H1 (cell line): Measurements from ENCODE around the gene SLC25A20. TPM values are rescaled to one million over a fixed set of nuclear protein-coding genes. Genes with fewer than 3 reads are reported as not detected.
A peak's percentile ranks its signal among the peaks of the same experiment; 100 is the strongest.

Experiments
- CTCF ChIA-PET: fragments of 300-600 bp; sonication (Branson Sonifier 250); formaldehyde crosslinking; loops from one replicate; lab custom pipeline; 2021; ENCODE audit not compliant: partially characterized antibody; lab: Charles Lee
- POLR2A ChIA-PET: fragments of 300-600 bp; sonication (Branson Sonifier 250); formaldehyde crosslinking; loops from one replicate; lab custom pipeline; 2021; ENCODE audit warnings: inconsistent platforms; ENCODE audit not compliant: partially characterized antibody; lab: Charles Lee
- DNase-seq, 2 experiments: peaks; one replicate each; pipeline versions ENCODE4 v3.0.0 to v3.0.0-alpha.2; 2010 to 2022; ENCODE audit warnings: low spot score in 2 of 2, low read depth in 1 of 2, mixed read lengths in 1 of 2
- FAIRE-seq: peaks from 2 replicates; lab custom pipeline; 2011; peaks lifted over from hg19 to GRCh38; lab: Jason Lieb, UNC
- H2AFZ ChIP-seq: 2 replicates; pipeline ENCODE4 v1.8.1; 2012; ENCODE audit warnings: low read length, inconsistent platforms
- H2AK5ac ChIP-seq: 2 replicates; pipeline ENCODE4 v1.6.1; 2013; ENCODE audit warnings: low read depth, low read length
- H2BK120ac ChIP-seq: replicated peaks from 2 replicates; pipeline ENCODE3; 2013; ENCODE audit warnings: low read depth, low read length, inconsistent platforms
- H2BK12ac ChIP-seq: 2 replicates; pipeline ENCODE4 v1.6.1; 2013; ENCODE audit warnings: low read depth, low read length
- H2BK15ac ChIP-seq: 2 replicates; pipeline ENCODE4 v1.6.1; 2013; ENCODE audit warnings: low read length
- H2BK20ac ChIP-seq: 2 replicates; pipeline ENCODE4 v1.6.1; 2013; ENCODE audit warnings: low read length
- H2BK5ac ChIP-seq: 2 replicates; pipeline ENCODE4 v1.6.1; 2013; ENCODE audit warnings: low read depth, low read length
- H3K14ac ChIP-seq: 2 replicates; pipeline ENCODE4 v1.6.1; 2013; ENCODE audit warnings: inconsistent platforms; ENCODE audit not compliant: insufficient read length
- H3K18ac ChIP-seq: 2 replicates; pipeline ENCODE4 v1.6.1; 2013; ENCODE audit warnings: low read length; ENCODE audit errors: extremely low read depth
- H3K23ac ChIP-seq: 2 replicates; pipeline ENCODE4 v1.6.1; 2013; ENCODE audit warnings: inconsistent platforms; ENCODE audit not compliant: insufficient read length
- H3K23me2 ChIP-seq: 2 replicates; pipeline ENCODE4 v1.6.1; 2013; ENCODE audit warnings: low read depth, low read length
- H3K27ac ChIP-seq: 2 replicates; pipeline ENCODE4 v1.6.1; 2011; ENCODE audit warnings: low read depth, low read length, inconsistent platforms
- H3K27me3 ChIP-seq, 4 experiments: replicated peaks in 1 of 4; 1 replicate in 1 of 4; 2 replicates in 3 of 4; pipeline versions ENCODE4 v1.6.1 to v1.8.1; 2011 to 2013; ENCODE audit warnings: low read length in 3 of 4, mild to moderate bottlenecking in 3 of 4, inconsistent platforms in 2 of 4, mixed read lengths in 2 of 4, moderate library complexity in 1 of 4; ENCODE audit not compliant: control insufficient read depth in 3 of 4, insufficient read depth in 3 of 4; ENCODE audit errors: extremely low read depth in 1 of 4
- H3K36me3 ChIP-seq, 4 experiments: 2 replicates each; pipeline versions ENCODE4 v1.6.1 to v1.8.1; 2011 to 2013; ENCODE audit warnings: mild to moderate bottlenecking in 4 of 4, low read length in 3 of 4, moderate library complexity in 2 of 4, control low read depth in 1 of 4, inconsistent platforms in 1 of 4; ENCODE audit not compliant: insufficient read depth in 4 of 4, control insufficient read depth in 2 of 4
- H3K4ac ChIP-seq: replicated peaks from 2 replicates; pipeline ENCODE3; 2013; ENCODE audit warnings: low read length, low read depth, mixed read lengths, inconsistent platforms; ENCODE audit not compliant: insufficient read length
- H3K4me1 ChIP-seq, 4 experiments: replicated peaks in 1 of 4; 1 replicate in 1 of 4; 2 replicates in 3 of 4; pipeline versions ENCODE4 v1.6.1 to v1.8.1; 2011 to 2013; ENCODE audit warnings: low read length in 3 of 4, inconsistent platforms in 2 of 4, mixed read lengths in 1 of 4; ENCODE audit not compliant: insufficient read depth in 4 of 4, control insufficient read depth in 3 of 4
- H3K4me2 ChIP-seq, 2 experiments: 2 replicates each; pipeline versions ENCODE4 v1.6.1 to v1.8.1; 2011 to 2013; ENCODE audit warnings: low read depth in 2 of 2, low read length in 2 of 2, control low read depth in 1 of 2, inconsistent platforms in 1 of 2, mild to moderate bottlenecking in 1 of 2; ENCODE audit not compliant: insufficient read depth in 1 of 2
- H3K4me3 ChIP-seq, 4 experiments: fragments of 200-600, 300-600 bp in 1 of 4; sonication (generic), shearing (Covaris generic), sonication (Bioruptor Twin) in 1 of 4; 2 replicates each; pipeline versions ENCODE4 v1.5.1 to v1.8.1; 2011 to 2016; ENCODE audit warnings: low read length in 4 of 4, low read depth in 3 of 4, control low read depth in 2 of 4, inconsistent platforms in 2 of 4, mild to moderate bottlenecking in 2 of 4, mixed read lengths in 1 of 4, moderate library complexity in 1 of 4; ENCODE audit not compliant: insufficient read depth in 2 of 4; ENCODE audit errors: extremely low read depth in 1 of 4
- H3K56ac ChIP-seq: replicated peaks from 2 replicates; pipeline ENCODE3; 2013; ENCODE audit warnings: low read depth, mild to moderate bottlenecking, mixed read lengths, low read length, inconsistent platforms; ENCODE audit not compliant: insufficient read length
- H3K79me1 ChIP-seq: 2 replicates; pipeline ENCODE4 v1.6.1; 2013; ENCODE audit warnings: low read depth, low read length, control low read depth
- H3K79me2 ChIP-seq, 2 experiments: 2 replicates each; pipeline versions ENCODE4 v1.6.1 to v1.8.1; 2012 to 2013; ENCODE audit warnings: low read length in 2 of 2, mild to moderate bottlenecking in 2 of 2, inconsistent platforms in 1 of 2; ENCODE audit not compliant: insufficient read depth in 2 of 2, control insufficient read depth in 1 of 2
- H3K9ac ChIP-seq, 4 experiments: replicated peaks in 1 of 4; 1 replicate in 1 of 4; 2 replicates in 3 of 4; pipeline versions ENCODE4 v1.6.1 to v1.8.1; 2011 to 2013; ENCODE audit warnings: low read depth in 3 of 4, low read length in 3 of 4, control low read depth in 2 of 4, mild to moderate bottlenecking in 2 of 4, moderate library complexity in 2 of 4, inconsistent platforms in 1 of 4; ENCODE audit errors: extremely low read depth in 1 of 4
- H3K9me3 ChIP-seq, 2 experiments: 2 replicates each; pipeline versions ENCODE4 v1.6.1 to v1.8.1; 2012 to 2013; ENCODE audit warnings: mild to moderate bottlenecking in 2 of 2, moderate library complexity in 2 of 2, control low read depth in 1 of 2, inconsistent platforms in 1 of 2, low read depth in 1 of 2, low read length in 1 of 2, mixed read lengths in 1 of 2; ENCODE audit not compliant: insufficient read depth in 2 of 2
- H4K20me1 ChIP-seq, 2 experiments: replicated peaks in 1 of 2; 2 replicates each; pipeline versions ENCODE3 to v1.8.1; 2011 to 2013; ENCODE audit warnings: inconsistent platforms in 2 of 2, low read length in 2 of 2, mild to moderate bottlenecking in 1 of 2; ENCODE audit not compliant: insufficient read depth in 2 of 2, control insufficient read depth in 1 of 2
- H4K5ac ChIP-seq: 2 replicates; pipeline ENCODE4 v1.6.1; 2013; ENCODE audit warnings: low read length, low read depth, mixed read lengths, inconsistent platforms; ENCODE audit not compliant: insufficient read length
- H4K8ac ChIP-seq: 2 replicates; pipeline ENCODE4 v1.8.0; 2013; ENCODE audit warnings: mild to moderate bottlenecking, moderate library complexity, low read length, inconsistent platforms; ENCODE audit not compliant: insufficient read depth; ENCODE audit errors: extremely low read depth
- H4K91ac ChIP-seq: replicated peaks from 2 replicates; pipeline ENCODE3; 2013; ENCODE audit warnings: low read length, mixed read lengths, inconsistent platforms; ENCODE audit not compliant: insufficient read length
- BRCA1 ChIP-seq: IDR thresholded peaks from 2 replicates; pipeline ENCODE4 v1.6.1; 2012; ENCODE audit warnings: low read depth, low read length, improper control_type of control experiment
- CBX8 ChIP-seq: fragments of 300-800, 300-1000 bp; sonication (generic); IDR thresholded peaks from 2 replicates; pipeline ENCODE4 v1.7.1; 2016; ENCODE audit warnings: low read depth, low read length, borderline replicate concordance
- CREB1 ChIP-seq: IDR thresholded peaks from 2 replicates; pipeline ENCODE4 v1.6.1; 2012; ENCODE audit warnings: inconsistent platforms
- HDAC2 ChIP-seq, 2 experiments: fragments of 300-600 bp in 1 of 2; sonication (generic) in 1 of 2; IDR thresholded peaks; 2 replicates each; pipeline ENCODE4 v1.6.1; 2011 to 2012; ENCODE audit warnings: low read depth in 2 of 2, low read length in 2 of 2, mild to moderate bottlenecking in 2 of 2, moderate library complexity in 2 of 2, borderline replicate concordance in 1 of 2, inconsistent platforms in 1 of 2
- MAX ChIP-seq: IDR thresholded peaks from 2 replicates; pipeline ENCODE4 v1.6.1; 2012; ENCODE audit warnings: inconsistent platforms
- NRF1 ChIP-seq: IDR thresholded peaks from 2 replicates; pipeline ENCODE4 v1.6.1; 2011; ENCODE audit warnings: mild to moderate bottlenecking, low read depth, low read length, improper control_type of control experiment
- PHF8 ChIP-seq: fragments of 200-600 bp; sonication (generic); conservative IDR thresholded peaks from 2 replicates; pipeline ENCODE4 v1.7.1; 2012; ENCODE audit warnings: low read depth, mild to moderate bottlenecking, inconsistent platforms, low read length, moderate library complexity
- SIX5 ChIP-seq: IDR thresholded peaks from 2 replicates; pipeline ENCODE4 v1.6.1; 2011; ENCODE audit warnings: mild to moderate bottlenecking, low read depth, low read length
- WGBS, 2 experiments: shearing (Covaris generic) in 1 of 2; methylation state at CpG; one replicate each; pipeline versions ENCODE4 v1.1.6 to v1.1.7; 2013 to 2015; ENCODE audit warnings: low lambda C conversion rate in 2 of 2, mixed read lengths in 2 of 2, inconsistent platforms in 1 of 2, low coverage in 1 of 2, missing lambda C conversion rate in 1 of 2; ENCODE audit not compliant: insufficient replicate concordance in 2 of 2, insufficient coverage in 1 of 2, insufficient read length in 1 of 2; ENCODE audit errors: extremely low coverage in 1 of 2, missing lambda C conversion rate in 1 of 2; 5-methylcytosine and 5-hydroxymethylcytosine counted together
- polyA plus RNA-seq, 7 experiments: library from polyadenylated mRNA; depleted of rRNA in 3 of 7; stranded (reverse) in 5 of 7; unstranded in 2 of 7; fragments of >200 nt in 5 of 7; fragments of 200-250 nt in 2 of 7; gene quantifications; 1 replicate in 5 of 7; 2 replicates in 1 of 7; 4 replicates in 1 of 7; pipeline versions ENCODE4 v1.2.1 to v1.2.3, GENCODE V29; 2011 to 2013; ENCODE audit warnings: missing spikeins in 2 of 7, mixed read lengths in 2 of 7
- total RNA-seq: library from RNA; stranded (reverse); fragmentation: NEBNext Ultra II Directional; extraction: Animal tissue kit (Norgen Biotek cat#: 25700); gene quantifications from 2 replicates; pipeline ENCODE4 v1.2.1, GENCODE V29; 2021
- TF ChIP-seq, protein P1 (sequence below): IDR thresholded peaks from 2 replicates; pipeline ENCODE4 v1.6.1; 2011; ENCODE audit warnings: low read length, improper control_type of control experiment

Gene SLC25A20
- total and polyA plus RNA-seq, 2 of the 8 experiments (the other 6 are each of a cell fraction or from before 2014, with no cell fraction given), result 3.8 to 4.0 TPM

DNA sequence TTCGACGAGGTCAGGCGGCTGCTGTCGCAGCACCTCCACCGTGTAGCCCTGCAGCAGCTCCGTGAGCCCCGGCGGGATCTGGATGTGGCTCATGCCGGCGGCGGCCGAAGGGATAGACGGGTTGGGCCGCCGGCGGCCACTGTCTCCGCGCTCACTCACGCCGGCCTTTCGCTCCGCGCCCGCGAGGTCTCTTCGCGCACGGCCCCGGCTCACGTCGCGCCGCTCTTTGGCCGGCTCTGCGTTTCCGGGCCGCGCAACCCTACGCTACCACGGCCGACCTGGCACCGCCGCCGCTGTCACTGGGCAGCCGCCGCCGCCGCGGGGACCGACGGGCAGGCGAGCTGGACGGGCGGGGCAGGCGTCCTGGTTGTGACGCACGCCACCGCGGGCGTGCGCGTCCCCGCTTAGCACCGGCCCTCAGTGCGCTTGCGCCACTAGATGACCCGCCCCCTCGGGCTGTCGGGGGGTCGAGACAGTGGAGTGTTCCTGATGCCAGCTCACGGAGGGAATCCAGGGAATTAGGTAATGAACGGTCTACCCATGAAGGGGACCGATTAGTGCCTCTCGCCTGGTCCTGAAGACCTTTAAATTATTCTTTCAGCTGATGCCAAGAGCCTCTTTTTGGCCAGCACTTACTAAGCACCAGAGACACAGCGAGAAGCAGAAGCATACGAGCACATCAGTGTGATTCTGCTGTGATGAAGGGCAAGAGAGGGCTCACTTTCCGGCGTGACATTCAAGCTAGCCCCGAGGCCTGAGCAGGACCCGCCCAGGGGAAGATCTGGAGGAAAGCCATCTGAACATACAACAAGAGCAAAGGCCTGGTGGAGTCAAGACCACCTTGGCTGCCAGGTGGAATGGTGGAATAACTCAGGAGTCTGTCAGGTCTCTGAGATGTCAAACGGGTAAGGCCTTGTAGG, 50.9 kb downstream of the SLC25A20 start, which contains the start of gene PRKAR2A:
Gene PRKAR2A, minus strand, starts transcription at position 371 of the 920 bp plus-strand sequence. Its CDS starts 278 bp downstream, at position 93.
- POLR2A ChIA-PET, result interaction anchor here (0.8 to 2.0 kb wide), 12 partner anchors 15 to 245 kb away, joined by 3 to 4 read pairs (median 4); partner anchors contain the start of genes QRICH1, SLC25A20 and SLC26A6
- Histone ChIP-seq H3K4me2 (peak within 1 kb of the TSS; percentile 74 to 95), H3K4ac (no peak within 1 kb of the TSS), H3K18ac (peak within 1 kb of the TSS; percentile 48), H3K23ac (no peak within 1 kb of the TSS), H4K91ac (no peak within 1 kb of the TSS), H2AFZ (peak within 1 kb of the TSS; percentile 99), H3K56ac (no peak within 1 kb of the TSS), H3K9me3 (no peaks in the 10 kb centered on the region), H3K79me2 (no peaks in the 10 kb centered on the region), H3K23me2 (peaks cover 10% of the 10 kb centered on the region), H4K8ac (peak within 1 kb of the TSS; percentile 89; the same call in 1 of the 2 replicates), H3K4me1 (peaks cover 0 to 2% (median 0%) of the 10 kb centered on the region in 4 experiments; a peak in 1 of 7 replicates), H3K27ac (no peak within 1 kb of the TSS), H3K79me1 (no peaks in the 10 kb centered on the region), H3K36me3 (no peaks in the 10 kb centered on the region), H3K9ac (peak within 1 kb of the TSS; percentile 14 to 59 (median 37); a peak in 5 of 7 replicates), H4K5ac (no peak within 1 kb of the TSS), H2BK12ac (no peak within 1 kb of the TSS; the same call in 1 of the 2 replicates), H2AK5ac (no peak within 1 kb of the TSS), H2BK120ac (no peak within 1 kb of the TSS), H4K20me1 (no peaks in the 10 kb centered on the region), H2BK5ac (no peak within 1 kb of the TSS), H3K27me3 (peaks cover 0 to 5% (median 0%) of the 10 kb centered on the region in 4 experiments; a peak in 3 of 7 replicates), H3K14ac (no peak within 1 kb of the TSS), H3K4me3 (peak within 1 kb of the TSS; percentile 50 to 75 (median 64)), H2BK20ac (no peak within 1 kb of the TSS), H2BK15ac (no peak within 1 kb of the TSS)
- CTCF ChIA-PET, result interaction anchor here (0.5 to 1.8 kb wide), 5 partner anchors 26 to 690 kb away, joined by 3 read pairs; no protein-coding TSS in a partner anchor
- no peak for FAIRE-seq
- 5% methylated on average over 58 of the region's 81 CpGs; no CpG with 5 or more reads in 1 of the 2 experiments for WGBS, 2 experiments
- peak; percentile 41 to 92 for DNase-seq
- TF ChIP-seq BRCA1, result no peak
- peak; percentile 64; the same call in 1 of the 2 replicates for TF ChIP-seq CREB1
- TF ChIP-seq, protein P1, sequence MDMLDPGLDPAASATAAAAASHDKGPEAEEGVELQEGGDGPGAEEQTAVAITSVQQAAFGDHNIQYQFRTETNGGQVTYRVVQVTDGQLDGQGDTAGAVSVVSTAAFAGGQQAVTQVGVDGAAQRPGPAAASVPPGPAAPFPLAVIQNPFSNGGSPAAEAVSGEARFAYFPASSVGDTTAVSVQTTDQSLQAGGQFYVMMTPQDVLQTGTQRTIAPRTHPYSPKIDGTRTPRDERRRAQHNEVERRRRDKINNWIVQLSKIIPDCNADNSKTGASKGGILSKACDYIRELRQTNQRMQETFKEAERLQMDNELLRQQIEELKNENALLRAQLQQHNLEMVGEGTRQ, result no peak
- TF ChIP-seq NRF1, result peak; percentile 81
- no peak for TF ChIP-seq SIX5
- TF ChIP-seq CBX8, result no peak
- TF ChIP-seq PHF8, result peak; percentile 46
- TF ChIP-seq HDAC2 (IDR thresholded peaks at IDR 0.05; ENCODE audit: borderline replicate concordance in 1 of 2, low read depth in 2 of 2, low read length in 2 of 2), result peak in 1 of 2 experiments; percentile 61; a peak in 1 of 4 replicates
- TF ChIP-seq MAX, result no peak
